K562 (cell line): ENCODE data around the gene COL8A2. TPM values are rescaled to one million over a fixed set of nuclear protein-coding genes. Genes with fewer than 3 reads are reported as not detected.
A peak's percentile ranks its signal among the peaks of the same experiment; 100 is the strongest.

ENCODE experiments used
- BHLHE40 ChIP-seq: IDR thresholded peaks from 2 replicates; pipeline ENCODE4 v1.6.1; 2011; ENCODE audit warnings: low read length, improper control_type of control experiment
- CHAMP1 ChIP-seq: fragments of 450-650 bp; IDR thresholded peaks from 2 replicates; pipeline ENCODE4 v1.6.1; 2016; ENCODE audit warnings: mild to moderate bottlenecking
- CHD2 ChIP-seq: IDR thresholded peaks from 2 replicates; pipeline ENCODE4 v1.6.1; 2011; ENCODE audit warnings: low read depth, low read length
- DLX4 ChIP-seq: fragments of 250-450 bp; sonication (Bioruptor Pico); IDR thresholded peaks from 2 replicates; pipeline ENCODE4 v1.6.1; 2021; ENCODE audit warnings: mild to moderate bottlenecking
- EP300 ChIP-seq: IDR thresholded peaks from 2 replicates; pipeline ENCODE4 v1.6.1; 2012; ENCODE audit warnings: low read length, improper control_type of control experiment
- FOXJ3 ChIP-seq: sonication (generic); formaldehyde crosslinking; IDR thresholded peaks from 2 replicates; pipeline ENCODE4 v1.4.0; 2020; ENCODE audit warnings: mild to moderate bottlenecking, missing genetic modification reagents
- GABPA ChIP-seq: fragments of 200-800 bp; sonication (Bioruptor generic); conservative IDR thresholded peaks from 2 replicates; pipeline ENCODE4 v1.6.1; 2016; ENCODE audit warnings: low read depth, missing genetic modification characterization, missing compliant biosample characterization
- GMEB1 ChIP-seq: fragments of 250-450 bp; sonication (Bioruptor Pico); IDR thresholded peaks from 2 replicates; pipeline ENCODE4 v1.4.0; 2020; ENCODE audit warnings: mild to moderate bottlenecking
- JUN ChIP-seq, 2 experiments: sonication (generic) in 1 of 2; formaldehyde crosslinking in 1 of 2; IDR thresholded peaks; 2 replicates each; pipeline versions ENCODE4 v1.6.1 to v1.8.0; 2012 to 2022; ENCODE audit warnings: borderline replicate concordance in 2 of 2, mild to moderate bottlenecking in 2 of 2, improper control_type of control experiment in 1 of 2, low read depth in 1 of 2, low read length in 1 of 2, missing genetic modification reagents in 1 of 2
- MYNN ChIP-seq, 2 experiments: sonication (generic); formaldehyde crosslinking in 1 of 2; IDR thresholded peaks; 2 replicates each; pipeline versions ENCODE4 v1.5.0 to v1.6.1; 2016 to 2020; ENCODE audit warnings: antibody characterized with exemption in 1 of 2, missing genetic modification reagents in 1 of 2
- NFE2 ChIP-seq: IDR thresholded peaks from 2 replicates; pipeline ENCODE4 v1.6.1; 2014; ENCODE audit warnings: antibody characterized with exemption, low read depth
- NONO ChIP-seq, 2 experiments: fragments of 200-400 bp in 1 of 2; fragments of 450-650 bp in 1 of 2; formaldehyde crosslinking in 1 of 2; IDR thresholded peaks; 2 replicates each; pipeline ENCODE4 v1.6.1; 2017; ENCODE audit warnings: low read depth in 2 of 2, mild to moderate bottlenecking in 2 of 2, moderate library complexity in 2 of 2, low read length in 1 of 2
- NR3C1 ChIP-seq: sonication (generic); formaldehyde crosslinking; IDR thresholded peaks from 2 replicates; pipeline ENCODE4 v1.8.1; 2022; ENCODE audit warnings: missing genetic modification reagents
- RFX1 ChIP-seq: fragments of 450-650 bp; IDR thresholded peaks from 2 replicates; pipeline ENCODE4 v1.6.1; 2016; ENCODE audit warnings: mild to moderate bottlenecking, moderate library complexity
- SRF ChIP-seq, 2 experiments: fragments of 250-450, 450-650 bp in 1 of 2; sonication (Bioruptor Pico) in 1 of 2; sonication (generic) in 1 of 2; formaldehyde crosslinking; IDR thresholded peaks; 2 replicates each; pipeline versions ENCODE4 v1.5.0 to v1.5.1; 2020 to 2022; ENCODE audit warnings: mild to moderate bottlenecking in 1 of 2, missing genetic modification reagents in 1 of 2
- TSHZ1 ChIP-seq: fragments of 250-450 bp; sonication (Bioruptor Pico); IDR thresholded peaks from 2 replicates; pipeline ENCODE4 v1.4.0; 2020; ENCODE audit warnings: mild to moderate bottlenecking, moderate library complexity
- ZNF354B ChIP-seq: fragments of 250-450 bp; sonication (Bioruptor Pico); IDR thresholded peaks from 2 replicates; pipeline ENCODE4 v1.4.0; 2020
- ZNF561 ChIP-seq: fragments of 450-650 bp; formaldehyde crosslinking; conservative IDR thresholded peaks from 2 replicates; pipeline ENCODE4 v1.4.0; 2020; ENCODE audit warnings: mild to moderate bottlenecking, moderate library complexity
- ZSCAN32 ChIP-seq: fragments of 450-650 bp; formaldehyde crosslinking; IDR thresholded peaks from 2 replicates; pipeline ENCODE4 v1.4.0; 2020; ENCODE audit warnings: mild to moderate bottlenecking, moderate library complexity
- polyA plus RNA-seq, 8 experiments: library from polyadenylated mRNA; depleted of rRNA in 4 of 8; stranded (reverse) in 5 of 8; unstranded in 3 of 8; fragments of >200 nt; fragmentation: Nextera tagmentation in 2 of 8; fragmentation: Illumina TruSeq in 1 of 8; extraction: Ambion mirVana in 2 of 8; extraction: Trizol in 1 of 8; gene quantifications; 2 replicates each; pipeline versions ENCODE4 v1.2.1 to v1.2.3, GENCODE V29; 2011 to 2014; ENCODE audit warnings: inconsistent platforms in 1 of 8, missing spikeins in 1 of 8
- total RNA-seq, 7 experiments: library from RNA; depleted of rRNA in 6 of 7; stranded (reverse); fragments of >200 nt in 6 of 7; fragmentation: Illumina TruSeq in 2 of 7; extraction: Trizol in 2 of 7; gene quantifications; 2 replicates each; pipeline versions ENCODE4 v1.2.1 to v1.2.3, GENCODE V29; 2011 to 2021; ENCODE audit warnings: low replicate concordance in 1 of 7

COL8A2 gene
- total and polyA plus RNA-seq, 9 of the 15 experiments (the other 6 are each of a cell fraction or from before 2014, with no cell fraction given), result 0.03 to 0.14 (median 0.04) TPM; not detected in 5

- TF ChIP-seq SRF (CRISPR knock-in tag; IDR thresholded peaks at IDR 0.05), result peak in 1 of 2 experiments; percentile 12; a peak in 2 of 4 replicates
- TF ChIP-seq JUN (IDR thresholded peaks at IDR 0.05; ENCODE audit: borderline replicate concordance, low read depth, low read length), result peak; percentile 67; the same call in 1 of the 2 replicates
- TF ChIP-seq JUN (CRISPR knock-in tag; IDR thresholded peaks at IDR 0.05; ENCODE audit: borderline replicate concordance), result peak; percentile 91; the same call in 1 of the 2 replicates
- no peak for TF ChIP-seq DLX4 (CRISPR knock-in tag)
- TF ChIP-seq NONO (IDR thresholded peaks at IDR 0.05; ENCODE audit: low read depth in 2 of 2, low read length in 1 of 2), result peak; percentile 85 to 95; a peak in 3 of 4 replicates
- no peak for TF ChIP-seq MYNN (IDR thresholded peaks at IDR 0.05)
- no peak for TF ChIP-seq MYNN (CRISPR knock-in tag; IDR thresholded peaks at IDR 0.05)
- TF ChIP-seq GABPA (tag), result peak; percentile 100
- TF ChIP-seq NFE2, result 0 out of 2 replicates have a peak, but pooled peaks have one; percentile 17
- no peak for TF ChIP-seq RFX1
- TF ChIP-seq ZNF561 (CRISPR knock-in tag), result no peak
- TF ChIP-seq FOXJ3 (CRISPR knock-in tag), result no peak
- TF ChIP-seq CHD2, result peak; percentile 28
- peak; percentile 15; the same call in 1 of the 2 replicates for TF ChIP-seq NR3C1 (CRISPR knock-in tag)
- TF ChIP-seq ZSCAN32 (CRISPR knock-in tag), result no peak
- TF ChIP-seq EP300, result peak; percentile 56
- TF ChIP-seq CHAMP1, result no peak
- no peak for TF ChIP-seq TSHZ1 (CRISPR knock-in tag)
- peak; percentile 46 for TF ChIP-seq BHLHE40
- TF ChIP-seq ZNF354B, result no peak
- peak; percentile 81 for TF ChIP-seq GMEB1 (CRISPR knock-in tag)
Measured at GRCh38 chr1:36088577-36089392, 36.2 kb downstream of the COL8A2 start, which contains the start of gene ADPRS (continued).
